ENCODE results near the gene SMIM10L2A.
"Not testable (repeated sequence)": the region's sequence is repeated elsewhere in the genome, so short reads cannot be mapped to it uniquely, and the experiment has no call there.

The SMIM10L2A gene

DNA sequence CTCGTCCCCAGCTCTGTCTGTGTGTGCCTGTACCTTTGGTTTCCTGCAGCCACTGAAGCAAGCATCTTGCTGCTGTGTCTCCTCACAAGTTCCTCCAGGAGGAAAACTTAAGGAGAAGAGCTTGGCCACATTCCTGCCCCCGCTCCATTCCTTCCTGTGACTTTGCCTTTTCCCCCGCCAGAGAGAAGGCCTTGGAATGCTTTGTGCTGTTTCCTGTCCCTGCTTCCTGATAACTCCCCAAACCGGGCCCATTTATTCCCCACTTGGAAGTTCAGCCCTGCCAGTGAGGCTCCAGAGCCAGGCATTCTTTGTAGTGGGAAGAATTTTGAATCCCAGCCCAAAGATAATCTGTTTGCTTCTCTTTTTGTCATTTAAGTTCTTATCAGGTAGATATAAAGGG lies 33.1 kb downstream of the SMIM10L2A start:
- no peak for DNase-seq (ENCODE audit: low spot score)

- DNase-seq (ENCODE audit: low spot score) = not testable (repeated sequence)
These were observed 40.0 kb downstream of the SMIM10L2A start for GRCh38 chrX:135461756-135462155.

DNA sequence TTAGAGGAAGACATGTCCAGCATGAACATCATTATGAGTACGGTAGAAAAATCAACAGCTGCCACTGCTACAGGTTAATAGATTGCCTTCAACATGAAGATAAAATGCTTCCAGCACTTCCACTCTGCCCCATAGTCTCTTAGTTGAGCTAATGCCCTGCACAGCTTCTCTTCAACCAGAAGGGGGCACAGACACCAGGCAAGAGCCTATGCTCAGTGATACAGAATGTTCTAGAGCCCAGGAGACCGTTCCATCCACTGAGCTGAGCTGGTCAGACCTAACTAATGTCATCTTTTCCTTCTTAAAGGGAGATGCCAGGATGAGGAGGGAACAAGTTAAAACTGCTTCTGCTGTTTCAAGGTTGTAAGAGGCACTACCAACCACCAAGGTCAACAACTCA lies 42.2 kb downstream of the SMIM10L2A start:
- no peak for DNase-seq (ENCODE audit: low spot score)

GRCh38 chrX:135476378-135476777 lies 54.6 kb downstream of the SMIM10L2A start:
- no peak for DNase-seq (ENCODE audit: low spot score)

DNA sequence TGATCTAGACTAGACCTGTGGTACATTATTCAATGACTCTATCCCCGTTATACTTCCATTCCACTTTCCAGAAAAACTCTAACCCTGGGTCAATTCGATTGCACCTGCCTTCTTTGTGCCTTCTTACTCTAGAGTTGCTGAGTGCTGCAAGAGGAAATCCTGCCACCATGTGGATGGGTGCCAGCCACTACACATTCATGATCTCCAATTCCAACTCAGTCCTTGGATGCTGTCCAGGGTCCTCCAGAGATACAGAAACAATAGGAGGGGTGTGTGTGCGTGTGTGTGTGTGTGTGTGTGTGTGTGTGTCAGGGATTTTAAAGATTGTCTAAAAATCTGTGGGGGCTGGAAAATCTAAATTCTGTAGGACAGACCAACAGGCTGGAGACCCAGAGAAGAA lies 55.8 kb downstream of the SMIM10L2A start:
- peak; percentile 4 for DNase-seq (ENCODE audit: low spot score)
